GM21423 (cell line): ENCODE results near the gene NUBP2.

Source experiments
- ATAC-seq: cut with Tn5 transposase; IDR thresholded peaks from one replicate; pipeline ENCODE4 v1.9.1; 2021; ENCODE audit warnings: mild to moderate bottlenecking, moderate library complexity; ENCODE audit not compliant: unreplicated experiment

Gene NUBP2

GRCh38 chr16:1823821-1824220 is 41.1 kb downstream of the NUBP2 start:
- ATAC-seq = no peak

DNA sequence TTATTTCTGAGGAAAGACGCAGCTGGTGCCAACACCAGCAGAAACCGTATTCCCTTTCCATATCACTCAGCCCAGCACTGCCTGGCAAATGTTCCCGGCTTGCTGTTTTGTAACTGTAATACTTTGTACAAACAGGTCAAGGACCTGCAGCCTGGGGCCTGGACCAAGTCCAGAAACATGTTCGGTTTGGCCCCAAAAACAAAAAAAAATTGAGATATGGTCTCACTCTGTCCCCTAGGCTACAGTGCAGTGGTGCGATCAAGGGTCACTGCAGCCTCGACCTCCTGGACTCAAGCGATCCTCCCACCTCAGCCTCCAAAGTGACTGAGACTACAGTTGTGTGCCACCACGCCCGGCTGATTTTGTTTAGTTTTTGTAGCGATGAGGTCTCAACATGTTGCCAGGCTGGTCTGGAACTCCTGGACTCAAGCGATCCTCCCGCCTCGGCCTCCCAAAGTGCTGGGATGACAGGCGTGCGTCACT is 42.7 kb downstream of the NUBP2 start:
- no peak for ATAC-seq

GRCh38 chr16:1825864-1826690 is 43.3 kb downstream of the NUBP2 start:
- ATAC-seq = peak; percentile 51

DNA sequence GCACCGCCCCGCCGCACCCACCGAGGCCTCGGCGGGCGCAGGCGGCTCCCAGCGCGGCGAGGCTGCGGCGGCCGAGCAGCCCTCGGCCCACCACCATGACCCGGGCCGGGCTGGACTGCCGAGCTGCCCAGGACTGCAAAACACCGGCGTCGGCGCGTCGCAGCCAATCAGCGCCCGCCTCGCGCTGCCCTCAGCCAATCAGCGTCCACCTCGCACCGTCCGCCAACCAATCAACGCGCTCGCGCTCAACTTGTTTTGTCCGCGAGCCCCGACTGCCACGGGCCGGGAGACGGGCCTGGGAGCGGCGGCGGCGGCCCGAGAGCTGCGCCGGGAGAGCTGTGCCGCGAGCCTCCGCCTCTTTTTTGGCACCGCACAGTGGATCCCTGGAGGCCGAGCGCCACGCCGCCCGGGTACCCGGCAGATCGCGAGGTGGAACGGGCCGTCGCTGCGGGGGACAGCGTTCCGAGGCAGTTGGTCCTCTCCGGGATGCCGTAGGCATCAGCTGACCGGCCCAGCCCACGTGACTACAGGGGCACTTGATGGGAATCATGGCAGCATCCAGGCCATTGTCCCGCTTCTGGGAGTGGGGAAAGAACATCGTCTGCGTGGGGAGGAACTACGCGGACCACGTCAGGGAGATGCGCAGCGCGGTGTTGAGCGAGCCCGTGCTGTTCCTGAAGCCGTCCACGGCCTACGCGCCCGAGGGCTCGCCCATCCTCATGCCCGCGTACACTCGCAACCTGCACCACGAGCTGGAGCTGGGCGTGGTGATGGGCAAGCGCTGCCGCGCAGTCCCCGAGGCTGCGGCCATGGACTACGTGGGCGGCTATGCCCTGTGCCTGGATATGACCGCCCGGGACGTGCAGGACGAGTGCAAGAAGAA is 44.2 kb downstream of the NUBP2 start, which contains the start of the genes FAHD1 and HAGH:
TSS of gene FAHD1 (plus strand) at position 516 of the 883 bp plus-strand sequence. CDS start at position 549, 33 bp downstream.
TSS of gene HAGH (minus strand) at position 135 of the 883 bp plus-strand sequence. CDS start at position 97, 38 bp downstream.
- ATAC-seq = peak; percentile 84

- ATAC-seq = no peak
These were observed 46.1 kb downstream of the NUBP2 start for GRCh38 chr16:1828645-1829410.

- no peak for ATAC-seq
These were observed 47.5 kb downstream of the NUBP2 start for GRCh38 chr16:1830213-1830612.

DNA sequence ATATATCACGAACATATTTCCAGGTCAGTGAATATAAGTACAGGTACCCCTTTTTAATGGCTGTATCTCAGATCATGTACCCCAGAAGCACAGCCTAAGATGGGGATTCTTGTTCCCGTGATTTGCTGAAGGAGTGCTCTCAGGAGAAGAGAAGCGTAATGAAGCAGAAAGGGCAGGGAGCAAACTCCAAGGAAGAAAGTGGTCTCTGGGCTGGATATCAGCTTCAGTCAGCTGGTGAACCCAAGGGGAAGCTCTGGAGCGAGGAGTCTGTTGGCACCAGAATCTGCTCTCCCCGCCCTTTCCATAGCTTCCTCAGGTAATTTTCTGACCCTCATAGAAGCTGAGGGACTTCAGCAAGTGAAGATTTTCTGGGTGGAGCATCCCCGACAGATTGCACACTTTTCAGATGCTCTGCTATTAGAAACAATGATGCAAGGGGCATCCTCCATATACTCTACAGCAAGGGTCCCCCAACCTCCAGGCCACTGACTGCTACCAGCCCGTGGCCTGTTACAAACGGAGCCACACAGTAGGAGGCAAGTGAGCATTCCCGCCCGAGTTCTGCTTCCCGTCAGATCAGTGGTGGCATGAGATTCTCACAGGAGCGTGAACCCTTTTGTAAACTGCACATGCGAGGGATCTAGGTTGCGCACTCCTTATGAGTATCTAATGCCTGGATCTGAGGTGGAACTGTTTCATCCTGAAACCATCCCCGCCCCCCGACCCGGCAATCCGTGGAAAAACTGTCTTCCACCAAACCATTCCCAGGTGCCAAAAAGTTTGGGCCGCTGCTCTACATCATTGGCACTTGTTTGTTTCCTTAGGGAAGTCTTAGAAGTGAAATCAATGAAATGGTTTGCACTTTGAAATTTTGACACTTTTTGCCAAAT is 48.7 kb downstream of the NUBP2 start:
- ATAC-seq = no peak

GRCh38 chr16:1832838-1833454 is 50.2 kb downstream of the NUBP2 start:
- ATAC-seq = no peak

DNA sequence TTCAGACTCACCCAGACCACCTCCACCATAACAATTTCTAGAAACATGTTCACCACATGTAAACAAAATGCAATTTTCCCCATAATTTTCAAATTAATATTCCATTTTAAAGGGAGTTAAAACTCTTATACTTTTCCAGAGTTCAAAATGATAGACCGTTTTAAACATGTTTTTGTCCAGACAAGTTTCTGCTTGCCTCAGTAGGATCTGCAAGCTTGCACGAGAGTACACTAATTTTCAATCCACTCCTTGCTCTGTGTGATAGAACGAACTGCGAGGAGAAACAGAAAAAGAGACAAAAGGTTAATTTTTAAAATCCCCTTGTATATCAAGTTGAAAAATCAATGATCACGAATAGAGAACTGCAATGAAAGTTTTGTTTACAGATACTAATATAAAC is 51.3 kb downstream of the NUBP2 start:
- no peak for ATAC-seq
